GDM1 (cell line): ENCODE measurements around the gene SF3B4.
A peak's percentile ranks its signal among the peaks of the same experiment; 100 is the strongest.
"Not testable (repeated sequence)": the region's sequence is repeated elsewhere in the genome, so short reads cannot be mapped to it uniquely, and the experiment has no call there.

Source experiments
- DNase-seq: peaks from one replicate; lab custom pipeline; 2025; lab: John Stamatoyannopoulos, UW

Gene SF3B4

GRCh38 chr1:149888247-149888998 is 39.2 kb downstream of the SF3B4 start:
- DNase-seq = peak; percentile 84

DNA sequence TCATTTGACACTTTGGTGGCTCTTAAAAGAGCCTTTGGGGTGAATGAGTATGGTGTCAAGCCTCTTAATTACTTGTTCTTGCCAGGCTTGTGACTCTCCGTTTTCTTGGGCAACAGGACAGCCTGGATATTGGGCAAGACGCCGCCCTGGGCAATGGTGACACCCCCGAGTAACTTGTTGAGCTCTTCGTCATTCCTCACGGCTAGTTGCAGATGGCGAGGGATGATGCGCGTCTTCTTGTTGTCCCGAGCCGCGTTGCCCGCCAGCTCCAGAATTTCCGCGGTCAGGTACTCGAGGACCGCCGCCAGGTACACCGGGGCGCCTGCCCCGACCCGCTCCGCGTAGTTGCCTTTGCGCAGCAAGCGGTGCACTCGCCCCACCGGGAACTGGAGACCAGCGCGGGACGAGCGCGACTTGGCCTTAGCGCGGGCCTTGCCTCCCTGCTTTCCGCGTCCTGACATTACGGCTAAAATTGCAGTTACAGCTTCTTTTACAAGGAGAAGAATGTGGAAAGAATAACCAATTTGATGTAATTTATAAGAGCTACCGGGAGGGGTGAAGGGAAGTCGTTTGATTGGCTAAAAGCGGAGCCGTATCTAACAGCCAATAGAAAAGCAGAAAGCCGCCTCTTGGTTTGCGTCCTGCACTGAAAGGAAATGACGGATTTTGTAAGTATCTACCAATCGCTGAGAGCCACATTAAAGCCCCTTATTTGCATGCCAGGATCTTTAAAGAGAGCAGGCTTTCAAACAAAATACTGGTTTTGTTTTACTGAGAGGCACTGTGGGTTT is 40.0 kb downstream of the SF3B4 start:
- DNase-seq = peak; percentile 91

DNA sequence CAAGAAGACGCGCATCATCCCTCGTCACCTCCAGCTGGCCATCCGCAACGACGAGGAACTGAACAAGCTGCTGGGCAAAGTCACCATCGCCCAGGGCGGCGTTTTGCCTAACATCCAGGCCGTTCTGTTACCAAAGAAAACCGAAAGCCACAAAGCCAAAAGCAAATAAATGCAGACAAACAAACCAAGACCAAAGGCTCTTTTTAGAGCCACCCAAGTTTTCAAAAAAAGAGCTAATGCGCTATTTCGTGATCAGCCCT is 40.5 kb downstream of the SF3B4 start:
- DNase-seq = not testable (repeated sequence)

DNA sequence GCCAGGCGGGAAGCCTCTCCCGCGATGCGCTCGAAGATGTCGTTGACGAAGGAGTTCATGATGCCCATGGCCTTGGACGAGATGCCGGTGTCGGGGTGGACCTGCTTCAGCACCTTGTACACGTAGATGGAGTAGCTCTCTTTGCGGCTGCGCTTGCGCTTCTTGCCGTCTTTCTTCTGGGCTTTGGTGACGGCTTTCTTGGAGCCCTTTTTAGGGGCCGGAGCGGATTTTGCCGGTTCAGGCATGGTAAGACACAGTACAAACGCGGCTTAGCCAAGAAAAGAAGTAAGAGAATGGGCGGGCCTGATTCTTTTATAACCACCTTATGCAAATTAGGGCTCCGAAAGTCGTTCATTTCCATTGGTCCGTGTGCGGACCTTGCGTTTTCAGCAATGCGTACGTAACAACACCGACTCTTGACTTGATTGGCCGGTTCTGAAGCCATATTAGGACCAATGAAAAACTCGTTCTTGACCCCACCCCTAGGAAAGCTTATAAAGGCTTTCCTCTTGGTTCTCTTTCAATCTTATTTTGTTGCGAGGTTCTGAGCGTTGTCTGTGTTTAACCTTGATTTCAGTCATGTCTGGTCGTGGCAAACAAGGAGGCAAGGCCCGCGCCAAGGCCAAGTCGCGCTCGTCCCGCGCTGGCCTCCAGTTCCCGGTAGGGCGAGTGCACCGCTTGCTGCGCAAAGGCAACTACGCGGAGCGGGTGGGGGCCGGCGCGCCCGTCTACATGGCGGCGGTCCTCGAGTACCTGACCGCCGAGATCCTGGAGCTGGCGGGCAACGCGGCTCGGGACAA is 41.0 kb downstream of the SF3B4 start:
- DNase-seq = peak; percentile 97

GRCh38 chr1:149886121-149886395 is 41.5 kb downstream of the SF3B4 start:
- DNase-seq = not testable (repeated sequence)

GRCh38 chr1:149885339-149886120 is 42.1 kb downstream of the SF3B4 start:
- DNase-seq = peak; percentile 72

DNA sequence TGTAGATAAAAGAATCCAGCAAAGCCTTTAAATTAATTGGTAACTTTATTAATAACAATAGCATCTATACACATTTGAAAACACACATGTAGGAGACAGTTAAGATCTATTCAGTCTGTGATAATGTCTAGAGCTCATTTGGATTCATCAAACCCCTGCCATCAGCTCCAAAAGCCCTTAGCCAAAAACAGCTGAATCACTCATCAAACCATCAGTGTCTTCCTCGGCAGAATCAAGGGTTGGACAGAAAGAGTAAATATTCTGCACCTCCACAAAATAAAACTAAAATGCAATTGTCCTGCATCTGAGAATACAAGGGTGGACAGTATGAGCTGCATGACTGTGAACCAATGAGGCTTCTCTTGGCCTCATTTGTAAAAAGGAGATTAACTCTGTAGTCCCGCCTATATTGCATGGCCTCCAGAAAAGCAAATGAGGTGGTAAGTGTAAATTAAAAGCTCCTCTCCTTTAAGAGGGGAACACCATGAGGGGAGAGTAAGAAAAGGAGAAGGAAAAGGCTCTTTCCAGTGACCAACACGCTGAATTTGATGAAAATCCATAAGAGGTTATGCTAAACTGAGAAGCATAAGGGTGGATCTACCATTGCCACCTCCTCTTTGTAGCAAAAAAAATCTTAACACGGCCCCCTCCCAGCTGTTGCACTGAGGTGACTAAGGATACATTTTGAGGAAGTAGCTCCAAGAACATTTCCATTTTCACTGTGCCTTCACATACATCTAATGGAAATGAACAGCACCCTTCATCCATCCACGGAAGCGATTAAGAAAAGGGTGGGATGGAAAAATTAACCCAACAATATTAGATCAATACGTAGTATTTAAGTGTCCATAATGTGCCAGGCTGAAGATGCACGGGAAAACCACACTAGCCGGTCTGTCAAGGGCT is 42.9 kb downstream of the SF3B4 start:
- peak; percentile 49 for DNase-seq

GRCh38 chr1:149883598-149884247 is 43.9 kb downstream of the SF3B4 start:
- DNase-seq = no peak

DNA sequence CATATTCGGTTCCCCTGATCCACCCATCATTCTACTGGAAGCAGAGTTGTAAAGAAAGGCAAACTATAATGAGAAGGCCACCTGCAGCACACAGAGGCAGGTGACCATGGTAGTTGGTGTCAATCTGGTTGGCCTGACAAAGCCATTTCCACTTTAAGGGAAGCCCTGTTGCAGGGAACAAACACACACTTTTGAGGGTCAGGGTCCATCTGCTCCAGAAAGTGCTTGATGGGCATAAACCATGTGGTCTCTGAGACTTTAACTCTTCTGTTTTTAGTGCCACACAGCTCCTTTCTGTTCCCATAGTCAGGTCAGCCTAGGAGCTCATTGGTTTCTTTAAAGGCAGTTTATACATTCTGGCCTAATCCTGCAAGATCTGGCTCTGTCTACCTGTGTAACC is 45.7 kb downstream of the SF3B4 start:
- no peak for DNase-seq

DNA sequence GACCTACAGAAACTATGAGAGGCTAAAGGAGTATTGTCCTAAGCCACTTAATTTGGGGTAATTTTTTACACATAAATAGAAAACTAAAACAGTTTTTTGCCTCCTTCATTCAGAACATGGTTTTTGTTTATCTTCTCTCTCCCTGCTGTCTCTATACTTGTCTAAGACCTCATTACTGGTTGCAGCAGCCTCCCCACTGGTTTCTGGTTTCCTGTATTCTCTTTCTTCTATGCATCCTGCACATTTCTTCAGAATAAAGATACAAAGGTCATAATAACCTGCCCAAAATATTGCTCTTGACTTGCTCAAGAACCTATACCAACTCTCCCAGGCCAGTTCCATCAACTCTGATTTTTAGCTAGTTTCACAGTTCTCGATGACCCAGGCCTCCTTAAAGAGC is 48.0 kb downstream of the SF3B4 start:
- DNase-seq = no peak

- no peak for DNase-seq
Observed at GRCh38 chr1:149877211-149877946, 50.2 kb downstream of the SF3B4 start.
